ENCODE measurements around the gene ENOPH1.

GRCh38 chr4:82481506-82481840 is 51.1 kb downstream of the ENOPH1 start:
- no peak for TF ChIP-seq FOXA1 (IDR thresholded peaks at IDR 0.05)
- TF ChIP-seq FOXM1 (IDR thresholded peaks at IDR 0.05; ENCODE audit: borderline replicate concordance) = no peak
- no peak for TF ChIP-seq ARNT (IDR thresholded peaks at IDR 0.05)
- no peak for TF ChIP-seq ZNF384 (IDR thresholded peaks at IDR 0.05)
- TF ChIP-seq NFRKB (IDR thresholded peaks at IDR 0.05) = no peak
- no peak for TF ChIP-seq BHLHE40 (IDR thresholded peaks at IDR 0.05; ENCODE audit: borderline replicate concordance)
- no peak for TF ChIP-seq SUZ12 (IDR thresholded peaks at IDR 0.05)
- TF ChIP-seq PKNOX1 (IDR thresholded peaks at IDR 0.05) = no peak
- TF ChIP-seq L3MBTL2 (conservative IDR thresholded peaks at IDR 0.05) = no peak
- no peak for TF ChIP-seq HDGF (IDR thresholded peaks at IDR 0.05; ENCODE audit: borderline replicate concordance)
- no peak for TF ChIP-seq ELF4 (IDR thresholded peaks at IDR 0.05)
- TF ChIP-seq FOXK2 (IDR thresholded peaks at IDR 0.05) = no peak
- TF ChIP-seq LEF1 (IDR thresholded peaks at IDR 0.05; ENCODE audit: borderline replicate concordance) = no peak
- no peak for TF ChIP-seq SP1 (IDR thresholded peaks at IDR 0.05)

All from HEK293T (cell line).